ENCODE data around the gene PATZ1.
"Not testable (repeated sequence)": the region's sequence is repeated elsewhere in the genome, so short reads cannot be mapped to it uniquely, and the experiment has no call there.

PATZ1 gene

GRCh38 chr22:31321421-31321820, 24.7 kb downstream of the PATZ1 start:
- no peaks in the 10 kb centered on the region for H3K9me3 ChIP-seq (ENCODE audit: control insufficient read depth, insufficient read depth, low read depth, low read length)
- no peak overlapping the region for H3K4me3 ChIP-seq (ENCODE audit: low read depth, low read length)
- TF ChIP-seq ZNF23 (tag by site-specific recombination; IDR thresholded peaks at IDR 0.05; ENCODE audit: borderline replicate concordance): no peak
- POLR2A ChIA-PET: interaction anchor here (0.6 to 1.2 kb wide), 3 partner anchors 18 to 25 kb away, joined by 3 read pairs; partner anchors contain the start of gene PATZ1
- no peaks in the 10 kb centered on the region for H3K4me1 ChIP-seq (ENCODE audit: control insufficient read depth, insufficient read depth, low read length)
- no peak overlapping the region for H3K27ac ChIP-seq (ENCODE audit: extremely low read depth, low read depth, low read length)
- CTCF ChIA-PET: interaction anchor here (1.3 to 2.1 kb wide), 3 partner anchors 8 to 49 kb away, joined by 3 to 11 read pairs (median 4); no protein-coding TSS in a partner anchor
- peaks cover 15 to 17% of the 10 kb centered on the region in 2 experiments for H3K36me3 ChIP-seq (ENCODE audit: control insufficient read depth in 2 of 2, insufficient read depth in 1 of 2, low read length in 2 of 2)

GRCh38 chr22:31314220-31314619, 31.9 kb downstream of the PATZ1 start:
- CTCF ChIA-PET: interaction anchor here (0.7 to 4.9 kb wide), 16 partner anchors 7 to 207 kb away, joined by 3 to 100 read pairs (median 8); partner anchors contain the start of genes LIMK2, PIK3IP1 and SELENOM
- H3K4me1 ChIP-seq (ENCODE audit: control insufficient read depth, insufficient read depth, low read length); H3K27ac ChIP-seq (ENCODE audit: extremely low read depth, low read depth, low read length); H3K9me3 ChIP-seq (ENCODE audit: control insufficient read depth, insufficient read depth, low read depth, low read length); H3K4me3 ChIP-seq (ENCODE audit: low read depth, low read length); H3K36me3 ChIP-seq (ENCODE audit: control insufficient read depth in 2 of 2, insufficient read depth in 1 of 2, low read length in 2 of 2): not testable (repeated sequence)
- POLR2A ChIA-PET: interaction anchor here (0.9 to 1.1 kb wide), 2 partner anchors 22 to 101 kb away, joined by 3 to 4 read pairs; partner anchors contain the start of gene PIK3IP1
- peak; percentile 78 for TF ChIP-seq ZNF146 (tag by site-specific recombination; IDR thresholded peaks at IDR 0.05)

GRCh38 chr22:31313366-31314147, 32.6 kb downstream of the PATZ1 start:
- Histone ChIP-seq H3K4me3 (ENCODE audit: low read depth, low read length) (no peak overlapping the region), H3K9me3 (ENCODE audit: control insufficient read depth, insufficient read depth, low read depth, low read length) (no peaks in the 10 kb centered on the region), H3K4me1 (ENCODE audit: control insufficient read depth, insufficient read depth, low read length) (no peaks in the 10 kb centered on the region), H3K27ac (ENCODE audit: extremely low read depth, low read depth, low read length) (no peak overlapping the region), H3K36me3 (ENCODE audit: control insufficient read depth in 2 of 2, insufficient read depth in 1 of 2, low read length in 2 of 2) (no peaks in the 10 kb centered on the region; a peak in 2 of 3 replicates)
- ChIA-PET POLR2A (interaction anchor here (0.6 to 1.2 kb wide), 5 partner anchors 21 to 100 kb away, joined by 3 to 6 read pairs (median 4); partner anchors contain the start of genes PATZ1 and PIK3IP1), CTCF (interaction anchor here (0.6 to 4.9 kb wide), 35 partner anchors 8 to 1510 kb away, joined by 3 to 100 read pairs (median 4); partner anchors contain the start of genes LIMK2, PIK3IP1 and SELENOM)
- no peak for TF ChIP-seq ZNF707 (tag by site-specific recombination; IDR thresholded peaks at IDR 0.05)
- no peak for TF ChIP-seq ZNF544 (tag by site-specific recombination; IDR thresholded peaks at IDR 0.05)
- no peak for TF ChIP-seq PATZ1 (tag by site-specific recombination; IDR thresholded peaks at IDR 0.05)
- 0 out of 2 replicates have a peak, but pooled peaks have one; percentile 20 for TF ChIP-seq ZNF664 (tag by site-specific recombination; IDR thresholded peaks at IDR 0.05)
- no peak for TF ChIP-seq ZNF660 (tag by site-specific recombination; IDR thresholded peaks at IDR 0.05)
- TF ChIP-seq ZNF202 (tag by site-specific recombination; IDR thresholded peaks at IDR 0.05; ENCODE audit: borderline replicate concordance): no peak
- TF ChIP-seq ZBTB6 (tag by site-specific recombination; IDR thresholded peaks at IDR 0.05): no peak
- TF ChIP-seq SETDB1 (IDR thresholded peaks at IDR 0.05; ENCODE audit: insufficient read length, low read length): no peak
- no peak for TF ChIP-seq ZNF174 (tag by site-specific recombination; IDR thresholded peaks at IDR 0.05)
- TF ChIP-seq PRDM4 (tag by site-specific recombination; IDR thresholded peaks at IDR 0.05): peak; percentile 56; the same call in 1 of the 2 replicates
- peak; percentile 56 for TF ChIP-seq ZNF654 (tag by site-specific recombination; IDR thresholded peaks at IDR 0.05; ENCODE audit: low read depth)
- TF ChIP-seq SCRT2 (tag by site-specific recombination; IDR thresholded peaks at IDR 0.05): no peak
- TF ChIP-seq SALL2 (tag by site-specific recombination; IDR thresholded peaks at IDR 0.05; ENCODE audit: borderline replicate concordance): no peak
- no peak for TF ChIP-seq MZF1 (tag by site-specific recombination; IDR thresholded peaks at IDR 0.05; ENCODE audit: borderline replicate concordance)
- no peak for TF ChIP-seq MYNN (tag by site-specific recombination; IDR thresholded peaks at IDR 0.05; ENCODE audit: borderline replicate concordance)
- TF ChIP-seq ZNF133 (tag by site-specific recombination; IDR thresholded peaks at IDR 0.05): no peak
- no peak for TF ChIP-seq ZNF214 (tag by site-specific recombination; IDR thresholded peaks at IDR 0.05; ENCODE audit: borderline replicate concordance)
- TF ChIP-seq ZNF280C (tag by site-specific recombination; IDR thresholded peaks at IDR 0.05): no peak
